Measurements from ENCODE around the gene AGPAT3.
"Not testable (repeated sequence)": the region's sequence is repeated elsewhere in the genome, so short reads cannot be mapped to it uniquely, and the experiment has no call there.

The AGPAT3 gene, protein sequence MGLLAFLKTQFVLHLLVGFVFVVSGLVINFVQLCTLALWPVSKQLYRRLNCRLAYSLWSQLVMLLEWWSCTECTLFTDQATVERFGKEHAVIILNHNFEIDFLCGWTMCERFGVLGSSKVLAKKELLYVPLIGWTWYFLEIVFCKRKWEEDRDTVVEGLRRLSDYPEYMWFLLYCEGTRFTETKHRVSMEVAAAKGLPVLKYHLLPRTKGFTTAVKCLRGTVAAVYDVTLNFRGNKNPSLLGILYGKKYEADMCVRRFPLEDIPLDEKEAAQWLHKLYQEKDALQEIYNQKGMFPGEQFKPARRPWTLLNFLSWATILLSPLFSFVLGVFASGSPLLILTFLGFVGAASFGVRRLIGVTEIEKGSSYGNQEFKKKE

DNA sequence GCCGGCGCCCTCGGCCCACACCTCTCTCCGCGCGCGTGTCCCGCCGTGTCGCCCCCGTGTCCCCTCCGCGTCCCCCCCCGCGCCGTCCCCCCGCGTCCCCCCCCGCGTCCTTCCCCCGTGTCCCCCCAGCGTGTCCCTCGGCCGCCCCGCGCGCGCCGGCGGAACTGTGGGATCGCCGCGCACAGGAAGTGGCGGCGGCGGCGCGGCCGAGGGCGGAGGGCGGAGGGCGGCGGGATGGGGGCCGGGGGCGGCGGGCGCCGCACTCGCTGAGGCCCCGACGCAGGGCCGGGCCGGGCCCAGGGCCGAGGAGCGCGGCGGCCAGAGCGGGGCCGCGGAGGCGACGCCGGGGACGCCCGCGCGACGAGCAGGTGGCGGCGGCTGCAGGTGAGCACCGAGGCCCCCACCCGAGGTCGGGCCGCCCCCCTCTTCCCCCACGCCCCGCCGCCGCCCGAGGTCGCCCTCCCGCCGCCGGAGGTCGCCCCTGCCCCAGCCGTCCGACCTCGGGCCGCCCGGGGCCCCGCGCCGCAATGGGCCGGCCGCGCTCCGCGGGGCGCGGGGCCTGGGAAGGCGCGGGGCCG lies at the start of gene AGPAT3:
TSS of gene AGPAT3 (plus strand) at position 262 of the 578 bp plus-strand sequence. CDS start 94,459 bp downstream, outside the sequence.
- DNase-seq, result peak; percentile 30 to 48

DNA sequence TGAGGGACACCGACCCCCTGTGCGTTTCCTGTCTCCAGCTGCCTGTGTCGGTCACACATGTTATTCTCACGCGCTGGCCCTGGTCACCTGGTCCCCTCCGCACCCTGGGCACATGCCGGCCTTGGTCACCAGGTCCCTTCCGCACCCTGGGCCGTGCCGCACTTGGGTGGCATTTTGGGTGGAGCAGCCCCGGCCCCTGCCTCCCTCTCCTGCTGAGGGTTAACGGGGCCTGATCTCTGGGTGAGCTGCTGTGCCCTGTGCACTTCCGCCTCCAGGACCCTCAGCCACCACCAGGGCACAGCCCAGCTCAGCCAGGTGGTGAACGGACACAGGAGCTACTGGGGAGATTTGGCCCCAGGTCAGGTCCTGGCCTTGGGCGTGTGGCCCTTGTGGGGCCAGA lies 49.0 kb upstream of the AGPAT3 start:
- no peak for DNase-seq

DNA sequence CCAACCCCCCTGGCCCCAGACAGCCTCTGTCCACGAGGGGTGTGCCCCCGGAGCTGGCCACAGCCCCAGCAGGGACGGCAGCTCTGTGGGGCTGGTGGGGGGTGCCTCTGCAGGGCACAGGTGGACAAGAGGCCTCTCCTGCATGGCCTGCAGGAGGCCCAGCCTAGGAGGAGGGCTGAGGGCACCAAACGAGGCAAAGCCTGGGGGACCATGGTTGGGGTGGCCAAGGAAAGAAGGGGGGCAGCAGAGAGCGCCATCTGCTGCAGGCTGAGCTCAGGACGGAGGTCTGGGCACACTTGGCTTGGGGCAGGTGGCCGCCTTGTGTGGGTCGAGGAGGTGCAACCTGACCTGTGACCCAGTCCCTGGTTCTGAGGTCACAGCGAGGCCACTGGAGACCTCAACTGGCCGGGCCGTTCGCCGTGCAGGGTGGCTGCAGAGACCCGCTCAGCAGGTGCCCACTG lies 48.4 kb upstream of the AGPAT3 start:
- no peak for DNase-seq

DNA sequence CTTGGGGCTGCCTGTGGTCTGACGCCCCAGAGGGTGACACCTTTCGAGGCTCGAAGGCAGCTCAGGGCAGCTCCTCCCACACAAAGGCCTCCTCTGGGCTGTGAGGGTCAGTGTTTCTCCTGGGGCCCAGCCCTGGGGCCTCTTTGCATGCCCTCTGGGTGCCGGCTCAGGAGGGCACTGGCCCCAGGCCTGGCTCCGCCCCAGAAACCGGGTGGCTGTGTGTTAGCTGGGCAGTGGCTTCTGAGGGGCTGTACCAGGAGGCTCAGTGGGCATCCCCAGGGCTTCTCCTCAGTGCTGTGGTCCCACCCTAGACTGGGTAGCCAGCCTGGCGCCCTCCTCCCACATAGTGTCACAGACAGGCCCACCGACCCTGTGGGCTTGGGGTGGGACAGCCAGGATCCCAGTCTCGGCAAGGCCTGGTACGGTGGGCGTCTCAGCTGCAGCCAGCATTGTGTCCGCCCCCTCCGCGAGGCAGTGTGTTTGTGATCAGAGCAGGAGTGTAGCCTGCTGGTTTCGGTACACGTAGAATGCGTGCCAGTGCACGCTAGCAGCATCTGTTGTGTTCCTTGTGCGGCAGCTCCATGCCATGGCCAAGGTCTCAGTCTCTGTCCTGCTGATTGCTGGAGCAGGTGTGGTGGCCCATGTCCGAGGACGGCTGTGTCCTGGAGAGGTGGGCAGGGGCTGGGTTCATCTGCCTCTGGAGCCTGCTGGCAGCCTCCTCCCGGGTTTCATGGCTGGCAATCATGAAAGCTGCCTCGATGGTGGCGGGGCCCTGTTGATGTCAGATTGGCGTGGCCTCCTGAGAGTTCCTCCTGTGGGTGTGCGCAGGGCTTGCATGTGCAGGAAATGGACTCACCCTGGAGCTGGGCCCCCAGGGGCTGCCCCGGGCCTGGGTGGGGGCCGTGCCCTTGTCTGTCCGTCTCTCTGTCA lies 47.6 kb upstream of the AGPAT3 start:
- peak in 1 of 2 donors; percentile 24 for DNase-seq

DNA sequence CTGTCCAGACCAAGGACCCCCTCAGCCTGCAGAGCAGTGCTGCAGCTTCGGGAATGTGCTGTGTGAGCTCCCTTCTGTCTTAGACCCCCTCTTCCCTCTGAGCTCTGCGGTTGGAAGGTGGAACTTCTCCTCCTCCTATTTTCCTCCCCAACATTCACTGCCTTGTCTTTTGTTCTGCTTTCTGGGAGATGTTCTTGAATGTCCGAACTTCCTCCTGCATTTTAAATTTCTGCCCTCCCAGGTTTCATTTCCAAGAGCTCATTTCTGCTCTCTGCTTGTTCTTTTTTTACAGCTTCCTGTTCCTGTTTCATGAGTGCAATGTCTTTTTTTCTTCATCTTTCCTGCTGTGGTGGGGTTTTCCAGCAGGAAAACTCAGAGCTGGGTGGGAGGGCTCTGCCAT lies 46.3 kb upstream of the AGPAT3 start:
- no peak for DNase-seq

DNA sequence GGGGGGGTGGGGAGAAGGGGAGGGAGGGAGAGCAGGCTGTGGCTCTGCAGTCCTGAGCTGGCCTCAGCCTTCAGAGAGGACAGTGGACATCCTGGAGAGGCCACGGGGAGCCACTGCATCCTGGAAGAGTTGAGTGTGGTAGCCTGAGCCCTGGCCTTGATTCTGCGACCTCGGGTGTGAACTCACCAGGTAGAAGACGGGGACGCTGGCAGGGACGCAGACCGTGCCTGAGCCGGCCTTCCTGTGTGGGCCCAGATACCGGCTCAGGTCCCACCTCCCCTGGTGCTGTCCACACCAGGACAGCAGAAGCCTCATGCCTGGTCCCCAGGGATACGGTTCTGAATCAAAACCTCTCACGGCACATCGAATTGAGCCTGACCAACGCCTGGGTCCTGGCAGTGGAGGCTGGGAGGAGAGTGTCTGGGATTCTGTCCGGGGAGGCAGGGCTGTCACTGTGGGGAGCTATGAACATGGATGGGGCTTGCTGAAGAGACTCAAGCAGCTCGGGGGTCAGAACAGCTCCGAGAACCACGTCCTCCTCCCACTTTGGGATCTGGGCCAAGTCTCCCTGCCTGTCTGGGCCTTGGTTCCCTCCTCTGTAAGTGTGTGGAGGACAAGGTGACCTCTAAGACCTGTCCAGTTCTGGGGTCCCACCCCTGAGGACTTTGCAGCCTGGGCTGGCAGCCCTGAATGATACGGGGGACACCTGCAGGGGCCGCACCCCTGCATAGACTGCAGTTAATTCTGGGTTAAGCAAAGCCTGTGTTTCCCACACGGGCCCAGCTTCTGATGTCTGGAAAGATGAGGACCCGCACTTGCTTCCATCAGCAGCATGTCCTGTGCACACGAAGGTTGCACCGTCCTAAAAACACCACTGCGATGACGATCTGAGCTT lies 45.3 kb upstream of the AGPAT3 start:
- DNase-seq, result no peak

DNA sequence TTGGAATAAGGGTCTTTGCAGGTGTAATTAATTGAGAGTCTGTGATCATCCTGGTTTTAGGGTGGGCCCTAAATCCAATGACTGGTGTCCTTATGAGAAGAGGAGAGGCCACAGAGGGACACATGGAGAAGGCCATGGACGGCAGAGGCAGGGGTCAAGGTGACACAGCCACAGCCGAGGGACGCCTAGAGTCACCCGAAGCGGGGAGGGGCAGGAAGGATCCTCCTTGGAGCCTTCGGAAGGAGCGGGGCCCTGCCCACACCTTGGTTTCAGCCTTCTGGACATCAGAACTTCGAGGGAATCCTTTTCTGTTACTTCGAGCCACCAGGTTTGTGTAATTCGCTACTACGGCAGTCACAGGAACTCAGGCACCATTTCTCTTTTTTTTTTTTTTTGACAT lies 44.6 kb upstream of the AGPAT3 start:
- DNase-seq, result no peak

DNA sequence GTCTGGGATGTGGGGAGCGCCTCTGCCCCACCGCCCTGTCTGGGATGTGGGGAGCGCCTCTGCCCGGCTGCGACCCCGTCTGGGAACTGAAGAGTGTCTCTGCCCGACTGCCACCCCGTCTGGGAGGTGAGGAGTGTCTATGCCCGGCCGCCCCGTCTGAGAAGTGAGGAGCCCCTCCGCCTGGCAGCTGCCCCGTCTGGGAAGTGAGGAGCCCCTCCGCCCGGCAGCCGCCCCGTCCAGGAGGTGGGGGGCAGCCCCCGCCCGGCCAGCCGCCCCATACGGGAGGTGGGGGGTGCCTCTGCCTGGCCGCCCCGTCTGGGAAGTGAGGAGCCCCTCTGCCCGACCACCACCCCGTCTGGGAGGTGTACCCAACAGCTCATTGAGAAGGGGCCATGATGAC lies 42.9 kb upstream of the AGPAT3 start:
- not testable (repeated sequence) for DNase-seq

DNA sequence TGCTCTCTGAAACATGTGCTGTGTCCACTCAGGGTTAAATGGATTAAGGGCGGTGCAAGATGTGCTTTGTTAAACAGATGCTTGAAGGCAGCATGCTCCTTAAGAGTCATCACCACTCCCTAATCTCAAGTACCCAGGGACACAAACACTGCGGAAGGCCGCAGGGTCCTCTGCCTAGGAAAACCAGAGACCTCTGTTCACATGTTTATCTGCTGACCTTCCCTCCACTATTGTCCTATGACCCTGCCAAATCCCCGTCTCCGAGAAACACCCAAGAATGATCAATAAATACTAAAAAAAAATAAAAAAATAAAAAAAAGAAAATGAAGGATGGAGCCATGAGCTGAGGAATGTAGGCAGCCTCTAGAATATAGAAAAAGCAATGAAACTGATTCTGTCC lies 42.3 kb upstream of the AGPAT3 start:
- DNase-seq, result not testable (repeated sequence)

DNA sequence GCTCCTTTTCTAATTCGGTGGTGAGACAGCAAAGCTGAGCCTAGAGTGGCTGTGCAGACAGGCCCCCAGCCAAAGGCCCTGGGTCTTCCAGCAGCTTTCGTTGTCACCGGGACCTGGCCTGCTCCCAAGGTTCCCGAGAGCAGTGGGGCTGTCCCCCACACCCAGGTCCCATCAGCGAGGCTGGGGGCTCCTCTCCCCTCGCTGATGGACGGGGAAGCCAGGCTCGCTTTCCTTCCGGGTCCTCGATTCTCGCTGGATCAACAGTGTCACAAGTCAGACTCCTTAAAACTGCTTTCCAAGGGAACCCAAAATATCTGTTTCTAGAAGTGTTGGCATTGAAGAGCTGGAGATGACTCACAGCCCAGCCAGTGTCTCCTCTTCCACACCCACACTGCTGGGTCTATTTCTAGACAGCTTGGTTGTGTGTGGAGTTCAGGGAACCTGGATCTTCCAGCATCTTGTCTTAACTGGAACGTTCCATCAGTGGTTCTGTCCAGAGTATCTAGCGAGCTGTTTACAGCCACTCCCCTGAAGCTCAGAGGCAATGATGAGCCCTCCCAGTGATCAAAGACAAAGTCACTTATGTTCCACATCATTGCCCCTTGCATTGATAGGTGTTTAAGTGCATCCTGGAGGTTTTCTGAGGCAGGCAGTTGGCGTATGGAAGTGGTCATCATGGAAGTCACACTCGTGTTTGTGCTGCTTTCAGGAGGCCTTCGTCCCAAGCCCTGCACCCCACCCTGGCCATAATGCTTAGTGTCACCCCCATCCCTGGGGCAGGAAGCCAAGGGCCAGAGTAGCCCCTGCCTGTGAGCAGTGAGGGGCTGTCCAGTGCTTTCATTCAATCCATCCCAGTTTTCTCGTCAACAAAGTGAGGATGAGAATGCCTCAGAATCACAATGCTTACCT lies 40.4 kb upstream of the AGPAT3 start:
- no peak for DNase-seq

DNA sequence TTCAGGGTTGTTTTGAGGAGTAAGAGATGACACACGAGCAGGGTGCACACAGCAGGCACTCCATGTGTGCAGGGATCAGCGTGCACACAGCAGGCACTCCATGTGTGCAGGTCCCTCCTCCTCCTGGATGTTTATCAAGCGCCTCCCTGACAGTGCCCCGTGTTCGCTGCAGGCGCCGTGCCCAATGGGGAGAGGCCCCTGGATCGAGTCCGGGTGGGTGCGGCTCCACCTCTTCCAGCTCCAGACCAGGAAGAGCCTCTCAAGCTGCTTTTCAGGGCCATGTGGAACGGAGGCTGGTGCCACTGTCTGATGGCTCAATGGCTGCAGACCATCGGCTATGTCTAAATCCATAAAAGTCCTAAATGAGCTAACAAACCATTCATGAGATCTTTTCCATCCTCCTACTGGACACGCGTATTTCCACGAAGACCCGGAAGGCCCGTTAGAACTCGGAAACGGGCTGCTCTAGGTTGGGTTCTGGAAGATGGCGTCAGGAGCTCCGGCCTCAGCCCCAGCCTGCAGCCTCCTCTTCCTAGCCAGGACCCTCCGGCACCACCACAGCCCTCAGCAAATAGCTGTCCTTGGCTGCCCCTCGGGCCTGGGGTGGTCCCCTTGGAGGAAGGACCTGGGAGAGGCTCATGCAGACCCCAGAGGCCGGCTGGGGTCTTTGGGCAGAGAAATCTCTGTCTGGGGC lies 39.6 kb upstream of the AGPAT3 start:
- no peak for DNase-seq

DNA sequence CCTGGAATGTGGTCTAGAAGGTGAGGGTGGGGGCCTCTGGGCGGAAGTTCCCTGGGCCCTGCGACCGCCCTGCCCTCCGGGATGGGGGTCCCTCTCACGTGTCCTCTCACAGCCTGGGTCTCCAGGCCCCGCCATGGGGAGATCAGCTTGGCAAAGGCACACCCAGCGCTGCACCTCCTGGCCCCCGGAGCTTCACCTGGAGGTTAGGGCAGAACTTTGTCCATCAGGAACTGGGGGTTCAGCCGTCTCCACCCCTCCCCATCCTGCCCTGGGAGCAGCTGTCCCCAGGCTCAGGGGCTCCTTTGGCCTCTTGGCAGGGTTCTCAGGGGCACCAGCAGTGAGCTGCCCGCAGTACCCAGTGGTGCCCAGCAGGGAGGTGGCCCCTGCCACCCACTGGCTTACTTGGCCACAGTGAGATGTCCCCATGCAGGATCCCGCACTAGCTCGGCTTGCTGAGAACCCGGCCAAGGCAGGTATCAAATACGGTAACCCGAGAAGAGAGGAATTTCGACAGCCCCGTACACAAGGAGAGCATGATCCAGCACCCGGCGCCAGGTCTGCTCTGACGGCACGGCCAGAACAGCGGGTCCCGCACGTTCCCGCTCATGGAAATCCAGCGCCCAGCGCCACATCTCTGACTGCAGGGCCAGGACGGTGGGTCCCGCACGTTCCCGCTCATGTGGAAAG lies 38.9 kb upstream of the AGPAT3 start:
- DNase-seq, result no peak

DNA sequence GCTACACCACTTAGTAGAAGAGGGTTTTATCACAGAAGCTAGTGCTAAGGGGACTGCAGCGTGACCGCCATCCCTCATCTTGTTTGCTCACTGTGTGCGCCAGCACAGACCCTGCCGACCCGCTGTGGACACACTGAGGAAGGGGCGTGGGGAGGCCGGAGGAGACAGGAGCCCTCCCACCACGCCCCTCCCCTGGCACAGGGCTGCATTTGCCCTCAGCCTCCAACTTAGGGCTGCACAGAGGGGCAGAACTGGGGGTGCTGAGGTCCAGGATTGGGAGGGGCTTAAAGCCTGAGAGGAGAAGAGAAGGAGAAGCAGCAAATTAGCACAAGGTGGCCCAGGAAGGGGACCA lies 38.4 kb upstream of the AGPAT3 start:
- no peak for DNase-seq

DNA sequence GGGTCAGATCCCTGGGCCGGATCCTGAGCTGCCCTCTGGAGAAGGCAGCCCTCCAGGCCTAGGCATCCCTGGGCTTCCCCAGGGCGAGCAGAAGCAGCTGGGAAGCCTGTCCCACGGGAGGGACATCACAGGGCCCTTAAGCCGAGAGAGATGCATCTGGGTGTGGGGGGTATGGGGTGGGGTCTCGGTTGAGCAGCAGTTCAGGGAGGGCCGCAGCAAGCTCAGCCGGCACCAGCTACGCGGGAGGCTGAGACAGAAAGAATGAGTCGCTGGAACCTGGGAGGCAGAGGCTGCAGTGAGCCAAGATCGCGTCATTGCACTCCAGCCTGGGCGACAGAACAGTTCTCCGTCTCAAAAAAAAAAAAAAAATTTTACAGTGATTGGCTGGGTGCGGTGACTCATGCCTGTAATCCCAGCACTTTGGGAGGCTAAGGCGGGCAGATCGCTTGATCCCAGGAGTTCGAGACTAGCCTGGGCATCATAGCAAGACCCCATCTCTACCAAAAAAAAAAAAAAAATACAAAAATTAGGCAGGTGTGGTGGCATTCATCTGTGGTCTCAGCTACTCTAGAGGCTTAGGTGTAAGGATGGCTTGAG lies 37.9 kb upstream of the AGPAT3 start:
- DNase-seq, result no peak

DNA sequence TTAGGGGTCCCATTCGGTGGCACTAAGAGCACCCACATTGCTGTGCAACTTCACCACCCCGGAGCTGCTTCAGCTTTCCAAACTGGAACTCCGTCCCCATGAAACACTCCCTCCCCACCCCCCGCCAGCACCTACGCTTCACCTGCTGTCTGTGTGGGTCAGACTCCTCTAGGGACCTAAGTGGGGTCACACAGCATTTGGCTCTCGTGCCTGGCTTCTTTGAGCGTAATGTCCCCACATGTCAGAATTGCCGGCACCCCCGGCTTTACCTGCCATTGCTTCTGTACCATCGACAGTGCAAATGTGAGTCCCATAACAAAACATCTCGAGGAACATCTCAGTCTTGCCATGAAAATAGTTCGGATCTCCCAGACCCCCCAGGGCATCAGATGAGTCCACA lies 35.9 kb upstream of the AGPAT3 start:
- no peak for DNase-seq

DNA sequence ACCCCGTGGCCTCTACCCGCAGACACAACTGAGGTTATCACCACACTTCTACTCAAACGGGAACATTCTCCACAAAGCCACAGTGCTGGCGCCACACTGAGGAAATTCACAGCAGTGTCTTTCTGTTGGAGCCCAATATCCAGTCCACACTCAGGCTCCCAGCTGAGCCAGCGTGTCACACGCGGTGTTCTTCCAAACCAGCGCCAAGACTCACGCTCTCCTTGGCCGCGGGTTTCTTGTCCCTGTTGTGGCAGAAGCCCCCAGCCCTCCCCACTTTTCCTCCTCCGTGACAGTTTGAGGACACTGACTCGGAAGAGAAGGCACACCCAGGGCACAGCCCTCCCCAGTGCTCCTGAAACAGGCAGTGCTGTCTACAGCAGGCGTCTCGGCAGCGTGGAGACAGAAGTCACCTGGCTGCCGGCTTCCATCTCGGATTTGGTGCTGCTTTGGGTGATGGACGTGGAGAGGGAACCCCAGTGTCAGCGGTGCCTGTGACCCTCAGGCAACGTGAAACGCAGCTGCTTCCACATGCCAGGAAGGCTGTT lies 35.4 kb upstream of the AGPAT3 start:
- no peak for DNase-seq

DNA sequence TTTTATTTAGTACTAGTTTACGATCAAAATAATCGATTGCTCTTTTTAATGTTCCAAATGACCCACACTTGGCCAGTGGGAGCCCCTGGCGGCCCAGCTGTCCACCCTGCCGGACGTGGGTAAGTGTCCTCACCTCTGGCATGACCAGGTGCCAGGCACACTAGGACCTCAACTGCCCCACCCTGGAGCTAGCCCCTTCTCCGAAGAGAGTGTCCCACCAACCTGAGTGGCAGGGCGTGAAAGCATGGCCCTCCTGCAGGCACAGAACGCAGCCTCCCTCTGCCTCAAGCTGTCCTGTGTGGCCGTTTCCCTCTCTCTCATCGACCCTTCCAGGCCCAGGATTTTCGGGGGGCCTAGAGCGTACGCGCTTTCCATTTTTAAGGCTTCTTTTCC lies 32.9 kb upstream of the AGPAT3 start:
- no peak for DNase-seq

DNA sequence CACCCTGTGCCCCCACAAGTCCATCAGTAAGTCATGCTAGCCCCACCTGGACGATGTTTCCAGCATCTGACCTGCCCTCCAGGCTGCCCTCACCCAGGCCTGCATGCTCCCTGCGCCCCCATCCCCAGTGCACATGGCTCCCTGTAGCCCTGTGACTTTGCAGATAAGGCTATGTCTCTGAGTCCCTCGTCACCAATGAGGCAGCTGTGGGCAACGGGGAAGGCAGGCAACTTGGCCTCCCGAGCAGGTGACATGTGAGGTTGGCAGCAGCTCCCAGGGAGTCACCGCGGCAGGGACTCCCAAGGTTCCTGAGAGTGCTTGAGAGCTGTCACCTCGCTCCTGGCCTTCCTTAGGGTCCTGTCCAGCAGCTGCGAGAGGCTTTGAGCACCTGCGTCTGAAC lies 32.4 kb upstream of the AGPAT3 start:
- no peak for DNase-seq

DNA sequence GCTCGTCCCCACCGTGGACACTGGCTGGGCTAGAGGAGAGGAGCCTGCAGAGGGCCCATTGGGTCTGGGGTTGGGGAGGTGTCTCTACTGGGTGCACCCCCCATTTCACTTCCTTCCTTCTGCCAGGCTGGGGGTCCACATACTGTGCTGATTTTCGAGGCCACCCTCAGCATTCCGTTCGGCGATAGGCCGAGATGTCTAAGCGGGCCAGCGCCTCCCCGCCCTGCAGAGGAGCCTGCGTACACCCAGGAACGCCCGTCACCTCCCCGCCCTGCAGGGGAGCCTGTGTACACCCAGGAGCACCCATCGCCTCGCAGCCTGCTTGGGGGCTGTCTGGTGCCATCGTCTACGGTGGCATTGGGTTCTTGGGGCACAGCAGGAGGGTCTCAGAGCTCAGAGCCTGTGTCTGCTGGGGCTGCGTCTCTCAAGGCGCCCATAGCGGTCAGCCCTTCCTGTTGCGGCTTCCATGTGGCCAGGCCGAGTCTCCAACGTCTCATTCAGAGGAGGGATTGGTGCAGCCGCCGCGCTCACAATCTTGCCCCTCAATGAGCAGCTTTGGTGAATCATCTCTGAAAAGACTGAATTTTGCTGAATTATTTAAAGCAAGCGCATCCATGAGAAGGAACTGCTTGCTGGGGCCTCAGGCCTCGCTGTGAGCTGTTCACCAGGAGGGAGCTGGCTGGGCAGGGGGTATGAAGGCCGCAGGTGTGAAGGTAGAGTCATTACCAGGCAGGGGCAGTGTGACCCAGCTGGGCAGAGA lies 30.7 kb upstream of the AGPAT3 start:
- no peak for DNase-seq
